Measurements from ENCODE around the gene ARRDC4. TPM values are rescaled to one million over a fixed set of nuclear protein-coding genes. Genes with fewer than 3 reads are reported as not detected.

Gene ARRDC4
- total and polyA plus RNA-seq, 2 of the 4 experiments (the other 2 are of a cell fraction) = 5.3 to 9.1 TPM

- H2AK9ac ChIP-seq (replicated peaks; ENCODE audit: low read depth, low read length, poor library complexity) = no peak overlapping the region
- no peak overlapping the region for H4K91ac ChIP-seq (ENCODE audit: insufficient read depth, low read depth, low read length)
- no peak overlapping the region for H3K9ac ChIP-seq (ENCODE audit: low read depth, low read length)
- in situ Hi-C loops (cut with MboI; ENCODE audit: low sequenced_read_pairs) (no loop called here), intact Hi-C loops (cut with micrococcal nuclease) (no loop called here), dilution Hi-C loops (cut with HindIII; ENCODE audit: low sequenced_read_pairs, unreplicated experiment) (no loop called here)
- H2BK15ac ChIP-seq (ENCODE audit: low read depth, low read length) = no peak overlapping the region
- no peaks in the 10 kb centered on the region for H3K79me1 ChIP-seq (ENCODE audit: low read depth in 1 of 2, low read length in 2 of 2)
- no peak overlapping the region for H2AFZ ChIP-seq (replicated peaks; ENCODE audit: low read length, poor library complexity)
- no peak overlapping the region for H3K4ac ChIP-seq (ENCODE audit: low read depth, low read length)
- no peak overlapping the region for H3K27ac ChIP-seq (ENCODE audit: insufficient read depth, low read length)
- H2AK5ac ChIP-seq (ENCODE audit: low read depth, low read length) = no peak overlapping the region
- H3K9me1 ChIP-seq (ENCODE audit: insufficient read depth, low read length) = no peaks in the 10 kb centered on the region
- no peaks in the 10 kb centered on the region; the same call in 1 of the 2 replicates for H3K9me3 ChIP-seq (ENCODE audit: control insufficient read depth, insufficient read depth, low read length)
- H4K5ac ChIP-seq (ENCODE audit: low read depth, low read length) = no peak overlapping the region
- no peaks in the 10 kb centered on the region for H3K4me1 ChIP-seq (ENCODE audit: control insufficient read depth, insufficient read depth, low read length)
- H2BK20ac ChIP-seq (ENCODE audit: low read depth, low read length) = no peak overlapping the region
- H3K23ac ChIP-seq (ENCODE audit: low read depth, low read length) = no peak overlapping the region
- no TSS peak for BruUV-seq (replicated peaks)
- H3K27me3 ChIP-seq (ENCODE audit: control insufficient read depth, insufficient read depth, low read length) = no peaks in the 10 kb centered on the region
- DNase-seq (no peak), ATAC-seq (ENCODE audit: low read depth) (no peak)
- ChIA-PET CTCF (no interaction called here), POLR2A (ENCODE audit: unreplicated experiment) (no interaction called here)
- no peak overlapping the region for H3K14ac ChIP-seq (replicated peaks; ENCODE audit: low read depth, low read length)
- no peak for TF ChIP-seq NFE2L2 (IDR thresholded peaks at IDR 0.05; ENCODE audit: low read depth, low read length)
- no peak for TF ChIP-seq FOS (IDR thresholded peaks at IDR 0.05; ENCODE audit: low read depth, low read length)
- no peak for TF ChIP-seq MAZ (IDR thresholded peaks at IDR 0.05; ENCODE audit: borderline replicate concordance, low read depth, low read length)
- no peak for TF ChIP-seq RCOR1 (IDR thresholded peaks at IDR 0.05; ENCODE audit: insufficient replicate concordance, low read length)
- TF ChIP-seq MAFK (IDR thresholded peaks at IDR 0.05; ENCODE audit: low read depth, low read length) = no peak
- no peak for TF ChIP-seq ELK1 (IDR thresholded peaks at IDR 0.05; ENCODE audit: borderline replicate concordance, low read depth, low read length)
- no peak for TF ChIP-seq CHD1 (IDR thresholded peaks at IDR 0.05; ENCODE audit: low read depth, low read length)
- no peak for TF ChIP-seq BHLHE40 (IDR thresholded peaks at IDR 0.05; ENCODE audit: low read depth, low read length)
- TF ChIP-seq USF2 (IDR thresholded peaks at IDR 0.05; ENCODE audit: low read depth, low read length) = no peak
- no peak for TF ChIP-seq MXI1 (IDR thresholded peaks at IDR 0.05; ENCODE audit: borderline replicate concordance, low read depth, low read length)
- no peak for TF ChIP-seq CTCF (conservative IDR thresholded peaks at IDR 0.05; ENCODE audit: low read depth, low read length)
- H4K20me1 ChIP-seq (ENCODE audit: insufficient read depth, low read length) = no peaks in the 10 kb centered on the region
- no peaks in the 10 kb centered on the region for H3K36me3 ChIP-seq (ENCODE audit: control insufficient read depth, insufficient read depth, low read length)
- no peak overlapping the region for H3K4me2 ChIP-seq (ENCODE audit: low read depth, low read length)
- no peak overlapping the region for H3K18ac ChIP-seq (ENCODE audit: low read depth, low read length)
- no peak overlapping the region for H2BK5ac ChIP-seq (ENCODE audit: low read depth, low read length, poor library complexity, severe bottlenecking)
- WGBS, 2 experiments (ENCODE audit: extremely low coverage in 2 of 2, insufficient read length in 1 of 2) = 44% methylated on average over 5 of the region's 10 CpGs; no CpG with 5 or more reads in 1 of the 2 experiments
- H2BK120ac ChIP-seq (ENCODE audit: low read depth, low read length) = no peak overlapping the region
- no peak overlapping the region for H3K4me3 ChIP-seq (ENCODE audit: insufficient read depth, low read depth, low read length)
- no peak overlapping the region for H4K8ac ChIP-seq (ENCODE audit: low read depth in 2 of 2, low read length in 2 of 2)
- H3K56ac ChIP-seq (ENCODE audit: extremely low read depth, insufficient read depth, low read length) = no peak overlapping the region
Measured at GRCh38 chr15:97944724-97945123, 15.8 kb upstream of the ARRDC4 start.

All from IMR-90 (cell line).